Measurements from ENCODE around the gene MB21D2. TPM values are rescaled to one million over a fixed set of nuclear protein-coding genes. Genes with fewer than 3 reads are reported as not detected.

MB21D2 gene
- total and polyA plus RNA-seq, 9 donors: 4.5 to 13.9 (median 6.0) TPM

DNA sequence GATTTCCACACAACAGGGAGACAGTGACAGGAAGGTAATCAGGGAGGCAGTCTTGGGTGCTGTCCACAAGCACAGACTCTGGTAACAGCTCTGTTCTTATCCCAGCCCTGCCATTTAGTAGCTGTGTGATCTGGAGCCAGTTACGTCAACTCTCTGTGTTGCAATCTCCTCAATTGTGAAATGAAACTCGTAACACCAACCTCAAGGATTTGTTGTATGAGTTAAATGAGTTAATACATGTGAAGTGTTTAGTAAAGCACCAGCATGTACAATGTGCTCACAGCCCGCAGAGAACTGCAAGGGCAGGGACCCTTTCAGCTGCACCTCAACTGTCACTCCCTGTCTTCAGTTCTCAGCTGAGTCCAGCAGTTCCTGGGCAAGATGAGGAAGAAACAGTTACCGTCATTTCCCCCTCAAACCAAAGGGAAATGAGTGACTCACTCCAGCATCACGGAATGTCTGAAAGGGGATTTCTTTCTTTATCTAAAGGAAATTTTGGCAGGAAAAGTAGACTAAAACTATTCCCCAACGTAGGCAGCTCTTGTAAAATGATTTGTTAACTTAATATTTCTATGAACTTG, 39.9 kb upstream of the MB21D2 start:
- 22 to 33% (median 24%) methylated on average over 6 of the region's 6 CpGs for WGBS, 3 donors

DNA sequence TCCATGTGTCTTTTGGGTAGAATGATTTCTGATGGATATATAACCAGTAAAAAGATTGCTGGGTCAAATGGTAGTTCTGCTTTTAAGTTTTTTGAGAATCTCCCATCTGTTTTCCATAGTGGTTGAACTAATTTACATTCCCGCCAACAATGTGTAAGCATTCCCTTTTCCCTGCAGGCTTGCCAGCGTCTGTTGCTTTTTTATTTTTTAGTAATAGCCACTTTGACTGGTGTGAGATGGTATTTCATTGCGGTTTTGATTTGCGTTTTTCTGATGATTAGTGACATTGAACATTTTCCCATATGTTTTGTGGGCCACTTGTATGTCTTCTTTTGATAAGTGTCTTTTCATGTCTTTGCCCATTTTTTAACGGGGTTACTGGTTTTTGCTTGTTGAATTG, 36.3 kb upstream of the MB21D2 start:
- DNase-seq: no peak
- H3K9me3 ChIP-seq: no peaks in the 10 kb centered on the region
- WGBS, 3 donors: 84 to 91% (median 90%) methylated on average over 5 of the region's 5 CpGs
- TF ChIP-seq EP300 (IDR thresholded peaks at IDR 0.05) (no peak), POLR2A (IDR thresholded peaks at IDR 0.05) (no peak)
- TF ChIP-seq, protein P1, sequence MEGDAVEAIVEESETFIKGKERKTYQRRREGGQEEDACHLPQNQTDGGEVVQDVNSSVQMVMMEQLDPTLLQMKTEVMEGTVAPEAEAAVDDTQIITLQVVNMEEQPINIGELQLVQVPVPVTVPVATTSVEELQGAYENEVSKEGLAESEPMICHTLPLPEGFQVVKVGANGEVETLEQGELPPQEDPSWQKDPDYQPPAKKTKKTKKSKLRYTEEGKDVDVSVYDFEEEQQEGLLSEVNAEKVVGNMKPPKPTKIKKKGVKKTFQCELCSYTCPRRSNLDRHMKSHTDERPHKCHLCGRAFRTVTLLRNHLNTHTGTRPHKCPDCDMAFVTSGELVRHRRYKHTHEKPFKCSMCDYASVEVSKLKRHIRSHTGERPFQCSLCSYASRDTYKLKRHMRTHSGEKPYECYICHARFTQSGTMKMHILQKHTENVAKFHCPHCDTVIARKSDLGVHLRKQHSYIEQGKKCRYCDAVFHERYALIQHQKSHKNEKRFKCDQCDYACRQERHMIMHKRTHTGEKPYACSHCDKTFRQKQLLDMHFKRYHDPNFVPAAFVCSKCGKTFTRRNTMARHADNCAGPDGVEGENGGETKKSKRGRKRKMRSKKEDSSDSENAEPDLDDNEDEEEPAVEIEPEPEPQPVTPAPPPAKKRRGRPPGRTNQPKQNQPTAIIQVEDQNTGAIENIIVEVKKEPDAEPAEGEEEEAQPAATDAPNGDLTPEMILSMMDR (IDR thresholded peaks at IDR 0.05): no peak
- no peak overlapping the region for H3K27ac ChIP-seq
- intact Hi-C loops (cut with DNase I): loop anchor here in 1 of 4 donors (10.0 kb wide), 1 partner anchor 101 kb away; no protein-coding TSS in a partner anchor
- no peaks in the 10 kb centered on the region for H3K27me3 ChIP-seq
- no peak overlapping the region for H3K4me3 ChIP-seq
- H3K4me1 ChIP-seq (ENCODE audit: insufficient read depth): no peaks in the 10 kb centered on the region
- H3K36me3 ChIP-seq: no peaks in the 10 kb centered on the region

More for the DNA sequence above, 39.9 kb upstream of the MB21D2 start:
- intact Hi-C loops (cut with DNase I): loop anchor here in 1 of 4 donors (10.0 kb wide), 1 partner anchor 97 kb away; no protein-coding TSS in a partner anchor
- no peaks in the 10 kb centered on the region for H3K4me1 ChIP-seq (ENCODE audit: insufficient read depth)
- no peaks in the 10 kb centered on the region for H3K9me3 ChIP-seq
- H3K4me3 ChIP-seq: no peak overlapping the region
- H3K27me3 ChIP-seq: no peaks in the 10 kb centered on the region
- TF ChIP-seq POLR2A (IDR thresholded peaks at IDR 0.05) (no peak), EP300 (IDR thresholded peaks at IDR 0.05) (no peak)
- TF ChIP-seq, protein P1 (IDR thresholded peaks at IDR 0.05): no peak
- H3K36me3 ChIP-seq: no peaks in the 10 kb centered on the region
- no peak overlapping the region for H3K27ac ChIP-seq
- peak in 1 of 5 donors; percentile 59 for DNase-seq

DNA sequence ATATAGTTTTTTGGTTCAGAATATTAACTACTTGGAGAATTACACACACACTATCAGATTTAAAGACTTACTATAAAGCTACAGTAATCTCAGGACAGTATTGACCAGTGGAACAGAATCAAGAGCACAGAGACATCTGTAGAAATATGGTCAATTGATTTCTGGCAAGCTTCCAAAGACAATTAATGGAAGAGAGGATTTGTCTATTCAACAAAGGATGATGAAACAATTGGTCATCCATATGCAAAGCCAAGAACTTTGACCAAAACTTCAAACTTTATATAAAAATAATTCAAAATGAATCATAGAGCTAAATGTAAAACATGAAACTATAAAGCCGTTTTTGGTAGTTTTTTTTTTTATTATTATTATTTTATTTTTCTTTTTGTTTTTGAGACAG, 29.8 kb upstream of the MB21D2 start:
- Histone ChIP-seq H3K4me1 (ENCODE audit: insufficient read depth) (no peaks in the 10 kb centered on the region), H3K27me3 (no peaks in the 10 kb centered on the region), H3K4me3 (no peak overlapping the region), H3K27ac (no peak overlapping the region), H3K36me3 (no peaks in the 10 kb centered on the region), H3K9me3 (no peaks in the 10 kb centered on the region)
- 84 to 93% (median 88%) methylated on average over 1 of the region's 1 CpG for WGBS, 3 donors
- no peak for TF ChIP-seq POLR2A (IDR thresholded peaks at IDR 0.05)
- no peak for TF ChIP-seq EP300 (IDR thresholded peaks at IDR 0.05)
- TF ChIP-seq, protein P1 (IDR thresholded peaks at IDR 0.05): no peak
- intact Hi-C loops (cut with DNase I): no loop called here
- DNase-seq: no peak

DNA sequence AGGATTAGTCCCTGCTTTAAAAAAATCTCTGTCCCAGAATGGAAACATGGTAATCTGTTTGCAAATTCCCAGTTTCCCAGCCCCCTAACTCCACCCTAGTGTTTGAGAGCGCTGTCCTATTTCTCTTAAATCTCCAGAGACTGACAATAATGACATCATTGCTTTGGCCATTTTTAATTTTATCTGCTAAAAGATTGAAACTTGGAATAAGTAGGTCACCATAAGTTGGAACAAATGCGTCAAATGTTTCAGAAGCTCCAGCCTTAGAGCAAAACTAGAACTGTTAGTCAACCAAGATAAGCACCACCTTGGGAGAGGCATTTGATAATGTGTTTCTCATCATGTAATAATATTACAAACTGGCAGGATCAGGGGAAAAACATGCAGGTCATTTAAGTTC, 25.7 kb upstream of the MB21D2 start:
- DNase-seq: no peak
- H3K4me3 ChIP-seq: no peak overlapping the region
- no peaks in the 10 kb centered on the region for H3K36me3 ChIP-seq
- no peak overlapping the region for H3K27ac ChIP-seq
- no peaks in the 10 kb centered on the region for H3K4me1 ChIP-seq (ENCODE audit: insufficient read depth)
- intact Hi-C loops (cut with DNase I): no loop called here
- no peaks in the 10 kb centered on the region for H3K27me3 ChIP-seq
- no peaks in the 10 kb centered on the region for H3K9me3 ChIP-seq
- 65 to 82% (median 78%) methylated on average over 2 of the region's 2 CpGs for WGBS, 3 donors
- TF ChIP-seq, protein P1 (IDR thresholded peaks at IDR 0.05): no peak
- TF ChIP-seq EP300 (IDR thresholded peaks at IDR 0.05) (no peak), POLR2A (IDR thresholded peaks at IDR 0.05) (no peak)
